Fibroblast of lung (primary cell): ENCODE measurements around the gene FER. TPM values are rescaled to one million over a fixed set of nuclear protein-coding genes. Genes with fewer than 3 reads are reported as not detected.

ENCODE experiments used
- DNase-seq, 2 donors: peaks; one replicate each; pipeline versions ENCODE4 v3.0.0 to v3.0.0-alpha.2; 2010; ENCODE audit warnings: low read depth in 2 of 2
- H2AFZ ChIP-seq: 2 replicates; pipeline ENCODE4 v1.5.1; 2012; ENCODE audit warnings: low read length, control low read depth, inconsistent platforms
- H3K27ac ChIP-seq: 2 replicates; pipeline ENCODE4 v1.5.1; 2011; ENCODE audit warnings: low read length, control low read depth; ENCODE audit not compliant: insufficient read depth
- H3K27me3 ChIP-seq: 2 replicates; pipeline ENCODE4 v1.5.1; 2011; ENCODE audit warnings: mild to moderate bottlenecking, low read length; ENCODE audit not compliant: control insufficient read depth, insufficient read depth
- H3K36me3 ChIP-seq: 2 replicates; pipeline ENCODE4 v1.5.1; 2011; ENCODE audit warnings: low read length; ENCODE audit not compliant: control insufficient read depth, insufficient read depth
- H3K4me1 ChIP-seq: 2 replicates; pipeline ENCODE4 v1.5.1; 2011; ENCODE audit warnings: low read length; ENCODE audit not compliant: control insufficient read depth, insufficient read depth; ENCODE audit errors: extremely low read depth
- H3K4me2 ChIP-seq: 2 replicates; pipeline ENCODE4 v1.5.1; 2011; ENCODE audit warnings: low read length, control low read depth; ENCODE audit not compliant: insufficient read depth; ENCODE audit errors: extremely low read depth
- H3K4me3 ChIP-seq, 4 experiments: fragments of 200-600 bp in 1 of 4; sonication (generic) in 1 of 4; replicated peaks in 1 of 4; 2 replicates each; pipeline ENCODE4 v1.5.1; 2011 to 2016; ENCODE audit warnings: low read length in 4 of 4, low read depth in 3 of 4, mild to moderate bottlenecking in 3 of 4, control low read depth in 2 of 4, inconsistent platforms in 1 of 4, mixed read lengths in 1 of 4; ENCODE audit not compliant: insufficient read depth in 1 of 4; ENCODE audit errors: control extremely low read depth in 1 of 4
- H3K79me2 ChIP-seq: 2 replicates; pipeline ENCODE4 v1.5.1; 2012; ENCODE audit warnings: mild to moderate bottlenecking, low read length, inconsistent platforms; ENCODE audit not compliant: control insufficient read depth, insufficient read depth
- H3K9ac ChIP-seq: 2 replicates; pipeline ENCODE4 v1.5.1; 2011; ENCODE audit warnings: mild to moderate bottlenecking, low read length, control low read depth; ENCODE audit not compliant: insufficient read depth
- H3K9me3 ChIP-seq: 2 replicates; pipeline ENCODE4 v1.5.1; 2012; ENCODE audit warnings: low read depth, low read length; ENCODE audit not compliant: control insufficient read depth, insufficient read depth
- H4K20me1 ChIP-seq: 2 replicates; pipeline ENCODE4 v1.5.1; 2011; ENCODE audit warnings: low read length; ENCODE audit not compliant: control insufficient read depth, insufficient read depth; ENCODE audit errors: extremely low read depth
- CTCF ChIP-seq, 2 donors: IDR thresholded peaks in 1 of 2; conservative IDR thresholded peaks in 1 of 2; 1 replicate in 1 of 2; 2 replicates in 1 of 2; pipeline ENCODE4 v1.5.1; 2011 to 2012; ENCODE audit warnings: low read length in 2 of 2, control low read depth in 1 of 2, inconsistent platforms in 1 of 2, low read depth in 1 of 2, mild to moderate bottlenecking in 1 of 2
- EZH2 ChIP-seq: IDR thresholded peaks from 2 replicates; pipeline ENCODE4 v1.5.1; 2012; ENCODE audit warnings: low read length, control low read depth, mild to moderate bottlenecking; ENCODE audit errors: missing control alignments
- polyA plus RNA-seq, 2 donors: library from polyadenylated mRNA; depleted of rRNA in 1 of 2; stranded (reverse) in 1 of 2; unstranded in 1 of 2; fragments of >200 nt; gene quantifications; 2 replicates each; pipeline ENCODE4 v1.2.1, GENCODE V29; 2011 to 2012; ENCODE audit warnings: missing spikeins in 1 of 2
- total RNA-seq: library from RNA; depleted of rRNA; stranded (reverse); fragments of >200 nt; gene quantifications from 2 replicates; pipeline ENCODE4 v1.2.1, GENCODE V29; 2014

The FER gene
- total and polyA plus RNA-seq, 2 donors (not counting 1 experiment from before 2014, with no cell fraction given) = 12.2 to 21.3 TPM

GRCh38 chr5:108878756-108879155 lies 131.1 kb downstream of the FER start:
- no peak for TF ChIP-seq CTCF (conservative IDR thresholded peaks at IDR 0.05 in 1 of 2, IDR thresholded peaks at IDR 0.05 in 1 of 2; ENCODE audit: low read depth in 1 of 2, low read length in 2 of 2)
- no peak for TF ChIP-seq EZH2
- Histone ChIP-seq H3K9me3 (no peaks in the 10 kb centered on the region), H3K4me3 (no peak overlapping the region), H2AFZ (no peak overlapping the region), H3K36me3 (no peaks in the 10 kb centered on the region), H3K4me1 (no peaks in the 10 kb centered on the region), H3K9ac (no peak overlapping the region), H4K20me1 (no peaks in the 10 kb centered on the region), H3K27ac (no peak overlapping the region), H3K79me2 (no peaks in the 10 kb centered on the region), H3K4me2 (no peak overlapping the region), H3K27me3 (no peaks in the 10 kb centered on the region)
- no peak for DNase-seq

- H3K9ac ChIP-seq = no peak overlapping the region
- H2AFZ ChIP-seq = no peak overlapping the region
- H3K4me3 ChIP-seq = no peak overlapping the region
- H3K9me3 ChIP-seq = no peaks in the 10 kb centered on the region
- no peaks in the 10 kb centered on the region for H3K27me3 ChIP-seq
- no peaks in the 10 kb centered on the region for H3K36me3 ChIP-seq
- H3K4me2 ChIP-seq = no peak overlapping the region
- no peak for TF ChIP-seq CTCF (conservative IDR thresholded peaks at IDR 0.05 in 1 of 2, IDR thresholded peaks at IDR 0.05 in 1 of 2; ENCODE audit: low read depth in 1 of 2, low read length in 2 of 2)
- TF ChIP-seq EZH2 = no peak
- H3K27ac ChIP-seq = no peak overlapping the region
- H3K4me1 ChIP-seq = peaks cover 2% of the 10 kb centered on the region
- no peak for DNase-seq
- no peaks in the 10 kb centered on the region for H4K20me1 ChIP-seq
- H3K79me2 ChIP-seq = no peaks in the 10 kb centered on the region
Observed at GRCh38 chr5:108881133-108881532, 133.4 kb downstream of the FER start.

GRCh38 chr5:108884736-108885135 lies 137.0 kb downstream of the FER start:
- no peaks in the 10 kb centered on the region for H3K36me3 ChIP-seq
- H3K4me2 ChIP-seq = no peak overlapping the region
- H2AFZ ChIP-seq = no peak overlapping the region
- no peak for TF ChIP-seq CTCF (conservative IDR thresholded peaks at IDR 0.05 in 1 of 2, IDR thresholded peaks at IDR 0.05 in 1 of 2; ENCODE audit: low read depth in 1 of 2, low read length in 2 of 2)
- TF ChIP-seq EZH2 = no peak
- H3K4me3 ChIP-seq = no peak overlapping the region
- no peaks in the 10 kb centered on the region for H3K9me3 ChIP-seq
- H3K9ac ChIP-seq = no peak overlapping the region
- H3K27me3 ChIP-seq = no peaks in the 10 kb centered on the region
- peak; percentile 70 to 84 for DNase-seq
- H3K4me1 ChIP-seq = peaks cover 2% of the 10 kb centered on the region
- no peaks in the 10 kb centered on the region for H4K20me1 ChIP-seq
- no peaks in the 10 kb centered on the region for H3K79me2 ChIP-seq
- H3K27ac ChIP-seq = peak overlapping the region; percentile 33
